ENCODE data around the gene STK32B.

- TF ChIP-seq, protein P1, sequence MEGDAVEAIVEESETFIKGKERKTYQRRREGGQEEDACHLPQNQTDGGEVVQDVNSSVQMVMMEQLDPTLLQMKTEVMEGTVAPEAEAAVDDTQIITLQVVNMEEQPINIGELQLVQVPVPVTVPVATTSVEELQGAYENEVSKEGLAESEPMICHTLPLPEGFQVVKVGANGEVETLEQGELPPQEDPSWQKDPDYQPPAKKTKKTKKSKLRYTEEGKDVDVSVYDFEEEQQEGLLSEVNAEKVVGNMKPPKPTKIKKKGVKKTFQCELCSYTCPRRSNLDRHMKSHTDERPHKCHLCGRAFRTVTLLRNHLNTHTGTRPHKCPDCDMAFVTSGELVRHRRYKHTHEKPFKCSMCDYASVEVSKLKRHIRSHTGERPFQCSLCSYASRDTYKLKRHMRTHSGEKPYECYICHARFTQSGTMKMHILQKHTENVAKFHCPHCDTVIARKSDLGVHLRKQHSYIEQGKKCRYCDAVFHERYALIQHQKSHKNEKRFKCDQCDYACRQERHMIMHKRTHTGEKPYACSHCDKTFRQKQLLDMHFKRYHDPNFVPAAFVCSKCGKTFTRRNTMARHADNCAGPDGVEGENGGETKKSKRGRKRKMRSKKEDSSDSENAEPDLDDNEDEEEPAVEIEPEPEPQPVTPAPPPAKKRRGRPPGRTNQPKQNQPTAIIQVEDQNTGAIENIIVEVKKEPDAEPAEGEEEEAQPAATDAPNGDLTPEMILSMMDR (IDR thresholded peaks at IDR 0.05; ENCODE audit: low read depth, low read length, missing input control): no peak
- no peak for TF ChIP-seq TAF1 (conservative IDR thresholded peaks at IDR 0.05)
- no peak for TF ChIP-seq EGR1 (IDR thresholded peaks at IDR 0.05; ENCODE audit: low read depth in 2 of 2)
- TF ChIP-seq REST (IDR thresholded peaks at IDR 0.05): no peak
- no peak for TF ChIP-seq JUND (IDR thresholded peaks at IDR 0.05)
Observed at GRCh38 chr4:5191831-5192230, 140.6 kb downstream of the STK32B start.

Measured in liver (tissue), 3 donors.